Activated CD4-positive, CD25-positive, alpha-beta regulatory T cell (primary cell): ENCODE measurements around the gene ATN1.

Experiments used
- DNase-seq, 4 experiments: peaks; one replicate each; lab custom pipeline; 2025; lab: John Stamatoyannopoulos, UW

ATN1 gene

DNA sequence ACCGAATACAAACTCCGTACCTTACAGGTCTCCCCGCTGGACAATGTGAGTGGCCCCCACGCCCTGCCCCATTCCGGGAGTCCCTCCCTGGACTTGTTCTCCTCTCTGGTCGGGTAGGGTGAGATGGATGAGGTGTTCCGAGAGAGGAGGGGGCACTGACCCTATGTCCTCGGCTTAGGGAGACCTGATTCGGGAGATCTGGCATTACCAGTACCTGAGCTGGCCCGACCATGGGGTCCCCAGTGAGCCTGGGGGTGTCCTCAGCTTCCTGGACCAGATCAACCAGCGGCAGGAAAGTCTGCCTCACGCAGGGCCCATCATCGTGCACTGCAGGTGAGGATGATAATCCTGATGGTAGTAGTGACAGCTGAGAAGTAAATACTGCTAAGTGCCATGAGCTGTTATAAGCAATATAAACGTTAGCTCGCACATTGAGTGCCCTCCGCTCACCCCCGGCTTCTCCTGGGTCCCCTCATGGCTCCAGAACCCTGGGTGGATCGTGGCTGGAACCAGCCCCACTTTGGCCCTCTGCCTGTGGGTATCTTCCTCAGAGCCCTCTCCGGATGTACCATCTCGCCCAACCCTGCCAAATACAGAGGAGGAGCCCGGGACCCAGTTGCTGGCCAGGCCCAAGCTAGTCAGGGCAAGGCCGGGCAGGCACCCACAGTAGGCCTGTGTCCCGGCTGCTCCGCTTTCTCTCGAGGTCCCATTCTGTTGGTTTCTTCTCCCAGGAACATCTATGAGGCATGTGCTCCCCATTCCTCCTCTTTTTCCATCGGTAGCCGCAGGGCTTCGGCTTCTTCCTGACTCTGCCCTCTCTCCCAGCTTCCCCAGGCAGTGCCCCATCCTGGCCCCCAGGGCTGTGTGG is 30.2 kb downstream of the ATN1 start:
- DNase-seq, result no peak

DNA sequence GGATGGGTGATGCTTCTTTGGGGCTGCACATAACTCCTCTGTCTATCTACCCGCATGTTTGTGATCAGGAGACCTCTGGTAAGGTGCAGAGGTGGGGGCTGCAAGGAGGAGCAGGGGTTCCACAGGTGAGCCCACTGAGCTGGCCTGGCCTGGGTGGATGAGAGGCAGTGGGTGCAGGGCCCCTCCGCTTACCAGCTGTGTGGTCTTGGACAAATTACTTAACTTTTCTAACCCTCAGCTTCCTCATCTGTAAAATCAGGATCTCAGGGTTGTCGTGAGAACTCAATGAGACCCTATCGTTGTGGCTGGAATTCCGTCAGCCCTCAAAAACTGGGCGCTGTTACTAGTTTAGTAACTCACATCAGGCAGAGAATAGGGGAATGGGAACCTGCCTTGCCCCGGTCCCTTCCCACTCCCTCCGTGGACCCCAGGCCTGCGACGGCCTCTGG is 30.9 kb downstream of the ATN1 start:
- DNase-seq, result no peak

DNA sequence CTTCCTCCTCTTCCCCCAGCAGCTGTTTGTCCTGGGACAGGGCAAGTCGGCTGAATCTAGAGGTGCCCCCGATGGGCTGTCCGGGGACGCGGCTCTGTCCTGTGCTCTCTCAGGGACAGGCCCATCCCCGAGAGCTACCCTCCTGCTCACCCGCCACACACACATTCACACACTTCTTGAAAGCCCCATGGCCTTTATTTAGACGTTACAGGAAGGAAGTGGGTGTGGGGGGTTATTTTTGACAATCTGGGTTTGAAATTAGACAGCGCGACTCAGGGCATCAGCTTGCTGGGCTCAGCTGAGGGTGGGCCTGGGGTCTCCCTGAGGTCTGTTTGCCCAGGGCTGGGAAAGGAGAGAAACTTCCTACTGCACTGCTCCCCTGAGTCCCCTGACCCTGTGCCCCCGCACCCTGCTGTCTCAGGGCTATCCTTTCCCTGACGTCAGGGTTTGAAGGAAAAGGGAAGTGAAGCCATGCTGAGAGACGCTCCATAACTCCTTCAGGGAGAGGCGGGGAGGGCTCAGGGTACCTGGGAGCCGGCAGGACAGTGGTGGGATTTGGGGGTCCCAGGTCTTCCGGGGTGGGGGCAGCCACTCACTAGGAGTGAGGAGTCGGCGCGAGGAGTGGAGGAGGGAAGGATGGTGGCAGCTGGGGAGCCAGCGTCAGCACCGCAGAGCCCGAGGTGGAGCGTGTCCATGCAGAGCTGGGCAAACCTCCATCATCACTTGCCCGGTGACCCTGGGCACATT is 31.5 kb downstream of the ATN1 start:
- DNase-seq, result peak in 3 of 4 experiments; percentile 41 to 48 (median 43)

DNA sequence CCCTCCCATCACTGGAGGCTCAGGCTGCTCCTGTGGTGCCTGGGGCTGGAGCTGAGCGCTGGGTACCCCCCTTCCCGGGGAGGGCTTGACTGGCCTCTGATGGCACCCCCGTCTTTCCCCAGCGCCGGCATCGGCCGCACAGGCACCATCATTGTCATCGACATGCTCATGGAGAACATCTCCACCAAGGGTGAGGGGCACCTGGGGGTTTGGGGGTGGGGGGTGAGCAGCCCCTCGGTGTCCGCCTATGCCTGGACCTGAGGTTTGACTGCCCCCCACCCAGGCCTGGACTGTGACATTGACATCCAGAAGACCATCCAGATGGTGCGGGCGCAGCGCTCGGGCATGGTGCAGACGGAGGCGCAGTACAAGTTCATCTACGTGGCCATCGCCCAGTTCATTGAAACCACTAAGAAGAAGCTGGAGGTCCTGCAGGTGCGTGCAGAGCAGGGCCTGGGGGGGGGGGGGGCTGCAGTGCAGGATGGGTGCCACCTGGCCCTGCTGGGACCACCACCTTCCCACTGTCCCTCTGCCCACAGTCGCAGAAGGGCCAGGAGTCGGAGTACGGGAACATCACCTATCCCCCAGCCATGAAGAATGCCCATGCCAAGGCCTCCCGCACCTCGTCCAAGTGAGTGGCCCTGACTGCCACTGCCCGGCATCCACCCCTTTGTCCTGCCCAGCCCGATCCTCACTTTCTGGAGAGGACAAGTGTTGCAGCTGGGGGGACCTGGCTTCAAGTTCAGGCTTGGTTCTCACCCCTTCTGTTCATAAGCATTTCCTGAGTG is 32.2 kb downstream of the ATN1 start:
- DNase-seq, result no peak

GRCh38 chr12:6960593-6961277 is 33.0 kb downstream of the ATN1 start:
- DNase-seq, result no peak

- DNase-seq, result peak; percentile 73 to 82 (median 76)
Measured at GRCh38 chr12:6961278-6961694, 33.5 kb downstream of the ATN1 start.

GRCh38 chr12:6961695-6962284 is 34.0 kb downstream of the ATN1 start:
- peak in 1 of 4 experiments; percentile 36 for DNase-seq

GRCh38 chr12:6962285-6963015 is 34.7 kb downstream of the ATN1 start:
- no peak for DNase-seq

GRCh38 chr12:6963016-6963731 is 35.4 kb downstream of the ATN1 start:
- DNase-seq, result no peak

DNA sequence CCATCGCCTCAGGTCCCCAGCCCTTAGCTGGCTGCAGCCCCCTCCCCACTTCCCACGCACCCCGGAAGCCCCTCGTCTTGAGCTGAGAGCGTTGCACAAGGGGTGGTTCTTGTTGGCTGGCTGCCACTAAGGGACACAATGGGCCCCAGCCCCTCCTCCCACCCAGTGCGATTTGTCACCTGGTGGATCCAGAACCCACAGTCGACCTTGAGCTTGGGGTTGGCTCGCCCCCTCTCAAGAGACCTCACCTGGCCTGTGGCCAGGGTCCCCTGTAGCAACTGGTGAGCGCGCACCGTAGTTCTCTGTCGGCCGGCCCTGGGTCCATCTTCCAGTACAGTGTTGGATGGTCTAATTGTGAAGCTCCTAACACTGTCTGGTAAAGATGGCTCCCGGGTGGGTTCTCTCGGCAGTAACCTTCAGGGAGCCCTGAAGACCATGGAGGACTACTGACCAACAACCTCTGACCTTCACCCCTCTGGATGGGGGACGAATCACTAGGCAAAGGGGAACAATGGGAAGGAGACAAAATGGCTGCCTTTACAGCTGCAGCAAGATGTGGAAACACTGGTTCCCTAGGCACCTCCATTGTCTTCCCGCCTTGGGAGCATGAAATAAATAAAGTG is 36.1 kb downstream of the ATN1 start:
- no peak for DNase-seq

DNA sequence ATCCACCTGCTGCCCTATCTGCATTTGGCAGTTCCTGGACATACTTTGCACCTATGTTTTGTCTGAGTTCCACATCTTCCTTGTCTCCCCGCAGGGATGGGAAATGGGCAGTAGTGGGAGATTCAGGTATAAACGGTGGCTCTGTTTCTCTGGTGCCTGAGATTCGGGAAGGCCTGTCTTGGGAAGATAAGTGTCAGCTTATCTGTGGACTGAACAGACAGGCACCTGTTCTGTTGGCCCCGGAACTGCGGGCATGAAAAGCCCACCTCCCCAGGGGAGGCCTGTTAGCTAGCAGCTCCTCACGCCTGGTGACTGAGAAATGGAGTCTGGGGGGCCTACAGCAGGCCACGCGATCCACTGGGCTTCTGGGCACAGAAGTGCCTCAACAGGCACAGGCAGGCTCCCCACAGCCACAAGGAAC is 36.9 kb downstream of the ATN1 start:
- no peak for DNase-seq

DNA sequence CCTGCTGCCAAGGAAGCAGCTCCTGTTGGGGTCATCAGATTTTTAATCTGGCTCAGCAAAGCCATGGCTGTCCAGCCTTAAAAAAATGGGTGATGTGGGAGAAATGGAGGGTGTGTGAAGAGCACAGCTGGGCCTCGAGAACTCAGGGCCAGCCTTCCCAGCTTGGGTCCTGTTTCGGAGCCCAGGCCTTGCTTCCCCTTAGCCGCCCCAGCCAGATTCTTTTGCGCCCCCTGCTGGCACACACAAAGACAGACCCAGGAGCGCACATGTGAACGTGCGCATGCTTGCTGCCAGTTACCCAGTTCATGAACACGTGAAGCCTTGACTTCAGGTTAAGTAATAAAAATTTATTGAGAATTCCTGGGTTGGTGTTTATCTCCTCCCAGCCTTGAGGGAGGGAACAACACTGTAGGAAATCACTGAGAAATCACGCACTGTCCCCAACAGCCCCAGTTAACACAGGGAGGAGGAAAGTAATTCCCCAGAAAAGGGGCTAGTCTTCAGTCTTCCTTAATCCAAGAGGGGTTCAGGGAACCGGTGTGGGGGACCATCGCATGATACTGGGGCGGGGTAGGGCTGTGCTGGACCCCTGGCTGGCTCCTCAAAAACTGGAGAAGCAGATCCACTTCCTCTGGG is 37.4 kb downstream of the ATN1 start:
- peak; percentile 61 to 82 (median 76) for DNase-seq

GRCh38 chr12:6965714-6966113 is 38.0 kb downstream of the ATN1 start:
- no peak for DNase-seq

DNA sequence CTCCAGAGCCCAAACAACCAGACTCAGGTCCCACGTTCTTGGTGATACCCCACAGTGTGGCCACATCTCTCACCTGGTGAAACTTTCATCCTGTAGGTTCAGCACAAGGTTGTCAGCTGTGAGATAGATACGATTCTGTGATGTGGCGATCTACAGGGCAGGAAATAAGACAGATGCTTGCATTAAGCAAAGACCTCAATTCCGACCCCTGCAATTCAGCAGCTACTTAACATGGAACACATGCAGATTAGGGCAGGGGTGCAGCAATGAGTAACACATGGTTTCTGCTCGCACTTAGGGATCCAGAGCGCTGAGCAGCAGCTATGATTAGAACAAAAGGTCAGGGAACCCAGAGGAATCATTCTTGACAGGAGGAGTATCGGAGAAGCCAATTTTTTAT is 38.6 kb downstream of the ATN1 start:
- no peak for DNase-seq

GRCh38 chr12:6967651-6968100 is 39.9 kb downstream of the ATN1 start:
- no peak for DNase-seq

GRCh38 chr12:6968426-6968825 is 40.7 kb downstream of the ATN1 start:
- no peak for DNase-seq

- no peak for DNase-seq
Measured at GRCh38 chr12:6970096-6970527, 42.4 kb downstream of the ATN1 start.

DNA sequence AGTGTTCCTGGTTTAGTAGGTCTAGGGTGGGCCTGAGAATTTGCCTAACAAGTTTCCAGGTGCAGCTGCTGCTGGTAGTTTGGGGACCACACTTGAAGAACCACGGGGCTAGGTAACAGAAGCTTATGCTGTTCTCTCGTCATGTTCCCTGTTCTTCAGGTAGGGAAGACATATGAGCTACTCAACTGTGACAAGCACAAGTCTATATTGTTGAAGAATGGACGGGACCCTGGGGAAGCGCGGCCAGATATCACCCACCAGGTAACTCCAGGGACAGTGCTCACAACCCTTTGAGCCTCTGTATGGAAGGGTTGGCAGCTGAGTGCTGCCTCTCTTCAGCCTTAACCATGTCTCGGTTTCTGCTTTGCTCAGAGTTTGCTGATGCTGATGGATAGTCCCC is 46.4 kb downstream of the ATN1 start:
- DNase-seq, result no peak
